Hematopoietic multipotent progenitor cell (in vitro differentiated cells): Measurements from ENCODE around the gene NEIL1. TPM values are rescaled to one million over a fixed set of nuclear protein-coding genes. Genes with fewer than 3 reads are reported as not detected.
"Not testable (repeated sequence)": the region's sequence is repeated elsewhere in the genome, so short reads cannot be mapped to it uniquely, and the experiment has no call there.

Experiments
- DNase-seq, 3 donors: peaks; one replicate each; pipeline ENCODE4 v3.0.0-alpha.2; 2011 to 2015; ENCODE audit warnings: low read depth in 2 of 3, low spot score in 2 of 3
- total RNA-seq: library from RNA; depleted of rRNA; stranded (reverse); fragments of >200 nt; gene quantifications from one replicate; pipeline ENCODE4 v1.2.3, GENCODE V29; 2012

NEIL1 gene
- total RNA-seq, 1 donor = 6.7 TPM

- DNase-seq = not testable (repeated sequence)
Measured at GRCh38 chr15:75332093-75332492, 14.7 kb upstream of the NEIL1 start.

DNA sequence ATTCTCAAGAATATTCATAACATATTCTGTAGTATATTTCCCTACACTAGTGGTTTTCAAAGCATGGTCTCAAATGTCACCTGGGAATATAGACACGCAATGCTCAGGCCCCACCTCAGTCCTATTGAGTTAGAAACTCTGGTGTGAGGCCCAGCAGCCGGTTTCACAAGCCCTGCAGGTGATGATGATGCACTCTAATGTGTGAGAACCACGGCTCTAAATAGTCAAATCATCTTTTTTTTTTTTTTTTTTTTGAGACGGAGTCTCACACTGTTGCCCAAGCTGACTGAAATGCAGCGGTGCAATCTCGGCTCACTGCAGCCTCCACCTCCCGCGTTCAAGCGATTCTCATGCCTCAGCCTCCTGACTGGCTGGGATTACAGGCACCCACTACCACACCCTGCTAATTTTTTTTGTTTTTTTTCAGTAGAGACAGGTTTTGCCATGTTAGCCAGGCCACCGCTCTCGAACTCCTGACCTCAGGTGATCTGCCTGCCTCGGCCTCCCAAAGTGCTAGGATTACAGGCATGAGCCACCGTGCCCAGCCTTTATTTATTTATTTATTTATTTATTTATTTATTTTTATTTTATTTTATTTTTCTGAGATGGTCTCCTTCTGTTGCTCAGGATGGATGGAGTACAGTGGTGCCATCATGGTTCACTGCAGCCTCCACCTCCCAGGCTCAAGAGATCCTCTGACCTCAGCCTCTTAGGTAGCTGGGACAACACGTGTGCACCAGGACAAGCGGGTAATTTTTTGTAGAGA, 13.0 kb upstream of the NEIL1 start:
- not testable (repeated sequence) for DNase-seq

DNA sequence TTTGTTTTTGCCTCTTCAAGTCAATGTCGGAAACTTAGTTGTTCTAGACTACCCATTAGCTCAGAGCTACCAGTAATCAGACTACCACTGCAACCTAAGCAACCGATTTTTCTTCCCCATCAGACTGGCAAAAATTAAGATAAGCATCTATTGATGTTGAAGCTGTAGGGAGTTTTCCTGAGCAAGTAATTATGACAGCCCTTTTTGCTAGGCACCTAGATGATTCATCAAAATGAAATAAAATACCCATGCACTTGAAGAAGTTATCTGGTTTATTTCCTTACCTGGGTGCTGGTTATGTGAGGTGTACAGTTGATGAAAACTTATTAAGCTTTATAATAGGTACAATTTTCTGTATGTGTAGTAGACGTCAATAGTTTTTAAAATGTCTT, 11.5 kb upstream of the NEIL1 start:
- DNase-seq = no peak

GRCh38 chr15:75335705-75336355, 11.0 kb upstream of the NEIL1 start, which contains the start of gene COMMD4:
Gene COMMD4 (plus strand): TSS chr15:75336063. CDS start chr15:75336090, 27 bp downstream.
- peak in 2 of 3 donors; percentile 69 to 74 for DNase-seq

DNA sequence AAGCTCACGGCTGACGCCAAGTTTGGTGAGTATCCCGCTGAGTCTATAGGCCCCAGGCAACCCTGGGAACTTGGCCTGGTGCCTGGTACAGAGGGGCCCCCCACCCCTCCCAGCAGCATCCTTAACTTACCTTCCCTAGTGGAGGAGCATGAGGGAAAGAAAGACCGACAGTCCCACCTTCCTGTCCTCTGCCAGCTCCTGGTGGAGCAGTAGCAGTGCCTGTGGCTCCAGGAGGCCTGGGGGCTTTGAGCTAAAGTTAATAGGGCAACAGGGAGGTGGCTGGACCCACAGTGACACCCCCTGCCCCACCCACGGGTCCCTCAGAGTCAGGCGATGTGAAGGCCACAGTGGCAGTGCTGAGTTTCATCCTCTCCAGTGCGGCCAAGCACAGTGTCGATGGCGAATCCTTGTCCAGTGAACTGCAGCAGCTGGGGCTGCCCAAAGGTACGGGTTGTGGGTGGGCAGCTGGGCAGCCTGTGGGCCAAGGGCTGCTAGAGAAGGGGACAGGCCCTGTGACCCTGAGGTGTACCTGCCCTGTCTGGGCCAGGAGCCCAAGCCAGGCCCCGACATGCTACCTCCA, 8.1 kb upstream of the NEIL1 start:
- DNase-seq = no peak

GRCh38 chr15:75339531-75340240, 7.2 kb upstream of the NEIL1 start:
- no peak for DNase-seq

GRCh38 chr15:75342221-75342620, 4.6 kb upstream of the NEIL1 start:
- no peak for DNase-seq

DNA sequence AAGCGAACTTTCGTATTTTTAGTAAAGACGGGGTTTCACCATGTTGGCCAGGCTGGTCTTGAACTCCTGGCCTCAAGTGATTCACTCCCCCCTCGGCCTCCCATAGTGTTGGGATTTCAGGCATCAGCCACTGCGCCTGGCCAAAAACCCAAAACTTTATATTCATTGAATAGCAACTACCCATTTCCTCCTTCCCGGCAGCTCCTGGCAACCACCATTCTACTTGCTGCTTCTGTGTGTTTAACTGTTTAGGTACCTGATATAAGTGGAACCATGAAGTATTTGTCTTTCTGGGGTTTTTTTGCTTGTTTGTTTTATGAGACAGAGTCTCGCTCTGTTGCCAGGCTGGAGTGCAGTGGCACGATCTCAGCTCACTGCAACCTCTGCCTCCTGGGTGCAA, 2.9 kb upstream of the NEIL1 start:
- DNase-seq = peak in 1 of 3 donors; percentile 17

DNA sequence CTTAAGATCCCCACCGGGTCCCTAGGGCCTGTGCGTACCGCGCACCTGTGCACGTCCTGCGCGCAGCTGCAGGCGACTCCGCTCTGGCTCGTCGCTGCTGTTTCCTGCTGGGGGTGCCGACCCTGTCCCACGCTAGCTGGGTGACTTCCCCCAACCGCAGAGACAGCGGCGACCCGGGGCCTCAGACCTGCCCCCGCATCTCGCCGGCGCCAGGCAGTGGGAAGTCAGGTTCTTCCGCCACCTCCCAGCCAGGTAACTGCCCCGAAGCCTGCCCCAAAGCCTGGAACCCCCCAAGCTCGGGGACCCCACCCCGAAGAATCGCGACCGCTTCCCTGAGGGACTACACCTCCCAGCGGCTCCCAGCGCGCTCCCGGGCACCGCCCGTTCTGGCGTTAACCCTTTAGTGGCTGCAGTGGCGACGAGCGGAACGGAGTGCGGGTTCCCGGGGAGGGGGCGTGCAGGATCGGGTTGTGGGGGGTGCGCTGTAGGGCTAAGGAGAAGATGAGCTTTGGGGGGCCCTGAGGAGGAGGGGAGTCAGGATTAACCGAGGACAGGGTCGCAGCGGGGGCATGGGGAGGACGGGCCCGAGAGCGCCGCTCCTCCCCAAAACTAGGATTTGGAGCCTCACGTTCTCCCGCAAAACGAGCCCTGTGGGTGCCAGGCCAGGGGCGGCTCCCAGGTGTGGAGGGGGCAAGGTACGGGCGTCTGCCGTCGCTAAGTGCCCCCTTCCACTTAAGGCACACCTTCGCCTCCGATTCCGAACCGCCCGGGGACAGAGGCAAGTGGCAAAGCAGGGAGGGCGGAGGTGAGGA, 589 bp downstream of the NEIL1 start:
- peak in 2 of 3 donors; percentile 66 to 70 for DNase-seq

- DNase-seq = no peak
Measured at GRCh38 chr15:75348034-75348561, 1.3 kb downstream of the NEIL1 start.

GRCh38 chr15:75348562-75349350, 1.9 kb downstream of the NEIL1 start:
- DNase-seq = no peak

- DNase-seq = not testable (repeated sequence)
Measured at GRCh38 chr15:75349351-75349669, 2.5 kb downstream of the NEIL1 start.

DNA sequence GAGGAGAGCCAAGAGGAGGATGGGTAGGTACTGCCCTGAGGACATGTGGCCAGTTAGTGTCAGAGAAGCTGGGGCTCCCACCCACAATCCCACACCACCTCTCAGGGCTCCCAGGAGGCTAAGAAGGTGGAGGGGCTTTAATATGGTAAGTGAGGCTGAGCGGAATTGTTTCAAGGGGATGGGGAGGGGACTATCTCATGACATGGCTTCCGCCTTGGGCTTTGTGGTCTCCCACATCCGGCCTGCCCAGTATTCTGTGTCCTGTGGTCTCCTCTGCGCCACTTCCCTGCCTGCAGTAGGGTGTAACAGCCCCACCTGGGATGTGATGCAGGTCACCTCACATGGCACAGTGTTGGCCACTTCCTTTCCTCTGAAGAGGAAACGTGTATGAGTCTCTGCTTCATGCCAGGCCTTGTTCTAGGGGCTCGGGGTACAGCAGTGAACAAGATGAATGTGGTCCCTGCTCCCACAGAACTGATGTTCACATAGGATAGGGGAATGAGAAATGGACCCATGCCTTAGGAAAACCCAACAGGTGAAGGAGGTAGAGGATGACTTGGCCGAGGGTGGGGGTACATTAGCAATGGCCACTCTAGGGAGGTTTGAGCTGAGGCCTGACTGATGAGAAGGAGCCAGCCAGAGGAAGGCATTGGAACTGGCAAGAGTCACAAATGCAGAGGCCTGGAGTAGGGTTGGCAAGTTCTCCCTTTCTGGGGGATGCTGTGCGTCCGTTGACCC, 3.2 kb downstream of the NEIL1 start:
- peak in 2 of 3 donors; percentile 89 to 95 for DNase-seq

DNA sequence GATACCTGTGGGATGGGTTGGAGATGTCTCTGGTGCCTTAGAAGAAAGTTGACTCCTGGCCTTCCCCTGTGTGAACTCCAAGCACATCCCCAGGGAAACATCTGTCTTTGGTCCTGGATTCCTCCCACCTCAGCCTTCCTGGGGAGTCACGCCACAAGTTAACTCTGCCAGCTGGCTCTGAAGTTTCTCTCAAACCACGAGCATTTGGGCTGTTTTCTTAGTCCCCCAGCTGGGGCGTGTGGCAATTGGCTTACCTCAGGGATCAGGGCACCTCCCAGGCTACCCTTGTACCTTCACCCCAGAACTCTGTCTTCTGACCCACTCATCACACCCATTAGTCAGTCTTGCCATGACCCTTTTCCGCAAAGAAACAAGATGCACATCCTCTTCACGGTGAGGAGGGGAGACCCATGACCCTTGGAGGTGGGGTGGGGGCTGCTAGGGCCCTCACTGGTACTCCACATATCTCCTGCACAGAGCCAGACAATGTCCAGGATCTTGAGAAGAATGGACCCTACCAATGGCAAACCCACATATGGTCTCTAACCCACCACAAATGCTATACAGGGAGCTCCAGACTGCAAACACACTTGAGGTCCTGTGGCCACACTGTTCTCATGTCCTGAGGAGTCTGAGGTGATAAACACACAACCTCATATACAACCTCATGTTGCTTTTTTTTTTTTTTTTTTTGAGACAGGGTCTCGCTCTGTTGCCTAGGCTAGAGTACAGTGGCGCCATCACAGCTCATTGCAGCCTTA, 3.9 kb downstream of the NEIL1 start:
- DNase-seq = no peak

GRCh38 chr15:75352186-75353080, 5.6 kb downstream of the NEIL1 start:
- DNase-seq = no peak

GRCh38 chr15:75353604-75354003, 6.8 kb downstream of the NEIL1 start:
- DNase-seq = no peak

DNA sequence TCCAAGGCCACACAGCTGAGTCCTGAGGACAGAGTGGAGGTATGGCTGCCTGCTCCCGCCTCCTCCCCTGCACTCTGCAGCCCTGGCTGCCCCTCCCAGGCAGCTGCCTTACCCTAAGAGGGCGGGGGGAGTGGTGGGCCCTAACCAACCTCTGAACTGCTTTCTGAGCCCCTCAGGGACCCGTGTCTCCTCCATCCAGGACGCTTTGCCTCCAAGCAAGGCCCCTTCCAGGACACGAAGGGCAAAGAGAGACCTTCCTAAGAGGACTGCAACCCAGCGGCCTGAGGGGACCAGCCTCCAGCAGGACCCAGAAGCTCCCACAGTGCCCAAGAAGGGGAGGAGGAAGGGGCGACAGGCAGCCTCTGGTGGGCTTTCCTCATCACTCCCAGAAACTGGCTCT, 7.6 kb downstream of the NEIL1 start:
- DNase-seq = no peak
